GM12892 (cell line): Measurements from ENCODE around the gene KRTAP4-11.
"Not testable (repeated sequence)": the region's sequence is repeated elsewhere in the genome, so short reads cannot be mapped to it uniquely, and the experiment has no call there.

Experiments
- POLR2A ChIP-seq: IDR thresholded peaks from 2 replicates; pipeline ENCODE4 v1.6.1; 2011; ENCODE audit warnings: low read depth, low read length, control low read depth
- POLR2AphosphoS5 ChIP-seq: IDR thresholded peaks from 2 replicates; pipeline ENCODE4 v1.6.1; 2011; ENCODE audit warnings: low read depth, low read length, control low read depth

DNA sequence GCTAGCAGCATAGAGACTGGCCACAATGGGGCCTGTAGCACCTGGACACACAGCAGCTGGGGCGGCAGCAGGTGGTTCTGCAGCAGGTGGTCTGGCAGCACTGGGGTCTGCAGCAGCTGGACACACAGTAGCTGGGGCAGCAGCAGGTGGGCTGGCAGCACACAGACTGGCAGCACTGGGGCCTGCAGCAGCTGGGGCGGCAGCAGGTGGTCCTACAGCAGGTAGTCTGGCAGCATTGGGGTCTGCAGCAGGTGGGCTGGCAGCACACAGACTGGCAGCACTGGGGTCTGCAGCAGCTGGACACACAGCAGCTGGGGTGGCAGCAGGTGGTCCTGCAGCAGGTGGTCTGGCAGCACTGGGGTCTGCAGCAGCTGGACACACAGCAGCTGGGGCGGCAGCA lies 42.0 kb upstream of the KRTAP4-11 start:
- not testable (repeated sequence) for TF ChIP-seq POLR2A, POLR2AphosphoS5
